Measurements from ENCODE around the gene TXNRD2. TPM values are rescaled to one million over a fixed set of nuclear protein-coding genes. Genes with fewer than 3 reads are reported as not detected.

Gene TXNRD2
- total RNA-seq, 1 donor from 2014 or later, result 5.8 TPM

DNA sequence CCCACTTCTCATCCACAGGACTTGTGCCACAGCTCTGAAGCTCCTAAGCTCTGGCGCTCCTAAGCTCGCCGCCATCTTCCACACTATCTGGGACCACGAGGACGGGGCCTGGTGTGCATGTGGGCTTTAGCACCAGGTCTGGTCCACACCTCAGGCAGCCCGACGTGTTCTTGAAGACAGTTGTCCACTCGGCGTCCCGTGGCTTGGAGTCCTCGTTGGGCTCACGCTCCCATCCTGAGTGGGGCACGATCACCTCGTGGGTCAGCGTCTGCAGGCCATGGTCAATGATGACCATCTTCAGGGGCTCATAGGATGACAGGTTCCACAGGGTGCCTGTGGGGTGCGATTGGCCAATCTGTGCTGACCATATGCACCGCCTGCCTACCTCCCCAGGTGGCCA is 37.1 kb upstream of the TXNRD2 start:
- DNase-seq (ENCODE audit: low read depth), result no peak
- TF ChIP-seq, protein P1, sequence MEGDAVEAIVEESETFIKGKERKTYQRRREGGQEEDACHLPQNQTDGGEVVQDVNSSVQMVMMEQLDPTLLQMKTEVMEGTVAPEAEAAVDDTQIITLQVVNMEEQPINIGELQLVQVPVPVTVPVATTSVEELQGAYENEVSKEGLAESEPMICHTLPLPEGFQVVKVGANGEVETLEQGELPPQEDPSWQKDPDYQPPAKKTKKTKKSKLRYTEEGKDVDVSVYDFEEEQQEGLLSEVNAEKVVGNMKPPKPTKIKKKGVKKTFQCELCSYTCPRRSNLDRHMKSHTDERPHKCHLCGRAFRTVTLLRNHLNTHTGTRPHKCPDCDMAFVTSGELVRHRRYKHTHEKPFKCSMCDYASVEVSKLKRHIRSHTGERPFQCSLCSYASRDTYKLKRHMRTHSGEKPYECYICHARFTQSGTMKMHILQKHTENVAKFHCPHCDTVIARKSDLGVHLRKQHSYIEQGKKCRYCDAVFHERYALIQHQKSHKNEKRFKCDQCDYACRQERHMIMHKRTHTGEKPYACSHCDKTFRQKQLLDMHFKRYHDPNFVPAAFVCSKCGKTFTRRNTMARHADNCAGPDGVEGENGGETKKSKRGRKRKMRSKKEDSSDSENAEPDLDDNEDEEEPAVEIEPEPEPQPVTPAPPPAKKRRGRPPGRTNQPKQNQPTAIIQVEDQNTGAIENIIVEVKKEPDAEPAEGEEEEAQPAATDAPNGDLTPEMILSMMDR (conservative IDR thresholded peaks at IDR 0.05; ENCODE audit: low read depth, low read length), result no peak
- H3K4me3 ChIP-seq (ENCODE audit: low read depth, low read length), result no peak overlapping the region

DNA sequence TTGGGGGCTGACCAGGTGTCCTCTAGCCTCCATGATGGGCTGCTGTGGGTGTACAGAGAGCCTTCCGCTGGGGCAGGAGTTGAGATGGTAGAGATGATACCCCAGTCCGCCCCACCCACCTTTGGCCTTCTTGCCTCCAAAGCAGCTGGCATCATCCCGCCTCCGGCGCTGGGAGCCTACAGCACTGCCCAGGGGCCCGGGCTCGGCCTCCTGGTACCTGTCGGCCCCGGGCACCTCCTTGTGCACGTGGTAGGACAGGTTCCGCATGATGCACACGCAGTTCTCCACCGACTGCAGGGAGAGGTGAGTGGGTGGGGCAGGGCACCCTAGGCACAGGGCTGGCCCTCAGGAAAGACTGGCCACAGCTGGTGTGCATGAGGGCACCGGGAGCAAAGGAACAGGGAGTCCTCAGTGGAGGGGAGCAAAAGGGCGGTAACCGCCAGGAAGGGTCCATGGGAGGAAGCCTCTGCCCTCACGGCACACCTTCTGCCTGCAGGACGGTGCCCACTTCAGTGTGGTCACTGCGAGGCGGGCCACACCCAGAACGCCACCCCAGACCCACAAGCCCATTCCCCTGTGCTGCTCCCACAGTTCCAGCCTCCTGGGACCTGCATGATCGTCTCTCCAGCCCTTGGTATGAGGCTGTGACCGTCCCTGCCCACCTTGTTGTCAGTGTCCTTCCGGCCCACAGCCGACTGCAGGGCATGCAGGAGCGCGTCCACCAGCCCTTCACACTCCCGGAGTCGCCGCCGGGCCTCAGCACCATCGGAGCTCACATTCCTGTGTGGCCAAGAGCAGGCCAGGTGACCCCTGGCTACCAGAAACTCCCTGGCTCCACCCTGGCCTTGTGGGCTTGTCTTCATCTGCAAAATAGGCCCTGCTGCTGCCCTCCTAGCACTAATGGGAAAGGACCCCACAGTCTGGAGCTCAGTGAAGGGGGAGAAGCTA is 36.0 kb upstream of the TXNRD2 start:
- TF ChIP-seq, protein P1 (conservative IDR thresholded peaks at IDR 0.05; ENCODE audit: low read depth, low read length), result no peak
- DNase-seq (ENCODE audit: low read depth), result no peak
- no peak overlapping the region for H3K4me3 ChIP-seq (ENCODE audit: low read depth, low read length)

DNA sequence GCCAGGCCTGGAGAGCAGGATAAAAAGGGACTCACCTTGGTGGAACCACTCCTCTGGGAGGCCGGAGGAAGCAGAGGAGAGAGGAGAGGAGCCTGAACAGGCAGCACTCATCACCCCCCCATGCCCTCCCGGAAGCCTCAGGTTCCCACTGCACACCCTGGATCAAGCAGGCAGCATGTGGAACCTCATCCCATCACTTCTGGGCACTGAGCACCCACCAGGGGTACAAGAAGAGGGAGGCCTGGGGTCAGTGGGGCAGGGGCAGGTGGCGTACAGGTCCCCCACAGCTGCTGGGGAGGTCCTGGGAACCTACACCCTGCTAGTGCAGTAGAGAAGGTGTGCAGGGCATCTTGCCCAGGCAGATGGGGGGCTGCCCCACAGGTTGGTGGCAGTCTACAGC is 35.1 kb upstream of the TXNRD2 start:
- TF ChIP-seq, protein P1 (conservative IDR thresholded peaks at IDR 0.05; ENCODE audit: low read depth, low read length), result no peak
- DNase-seq (ENCODE audit: low read depth), result no peak
- no peak overlapping the region for H3K4me3 ChIP-seq (ENCODE audit: low read depth, low read length)

DNA sequence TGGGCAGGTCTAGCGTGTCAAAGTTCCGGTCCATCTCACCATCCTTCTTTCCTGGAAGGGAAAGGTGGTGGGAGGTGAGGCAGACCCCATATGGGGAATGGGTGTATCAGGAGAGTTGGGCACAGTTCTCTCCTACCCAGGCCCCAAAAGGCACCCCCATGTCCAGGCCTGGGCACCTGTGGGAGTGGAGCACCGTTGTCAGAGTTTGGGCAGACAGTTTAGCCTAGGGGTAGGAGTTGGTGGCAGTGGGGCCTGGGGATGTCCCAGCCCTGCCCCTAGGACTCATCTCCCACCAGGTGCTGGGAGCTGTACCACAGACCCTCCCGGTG is 34.1 kb upstream of the TXNRD2 start:
- no peak for DNase-seq (ENCODE audit: low read depth)
- TF ChIP-seq, protein P1 (conservative IDR thresholded peaks at IDR 0.05; ENCODE audit: low read depth, low read length), result no peak
- no peak overlapping the region for H3K4me3 ChIP-seq (ENCODE audit: low read depth, low read length)

- DNase-seq (ENCODE audit: low read depth), result no peak
- H3K4me3 ChIP-seq (ENCODE audit: low read depth, low read length), result no peak overlapping the region
- TF ChIP-seq, protein P1 (conservative IDR thresholded peaks at IDR 0.05; ENCODE audit: low read depth, low read length), result no peak
These were observed 33.5 kb upstream of the TXNRD2 start for GRCh38 chr22:19974935-19975706.

- TF ChIP-seq, protein P1 (conservative IDR thresholded peaks at IDR 0.05; ENCODE audit: low read depth, low read length), result no peak
- DNase-seq (ENCODE audit: low read depth), result no peak
- H3K4me3 ChIP-seq (ENCODE audit: low read depth, low read length), result no peak overlapping the region
These were observed 32.7 kb upstream of the TXNRD2 start for GRCh38 chr22:19974268-19974861.
